ENCODE results near the gene GADD45G.

GADD45G gene

DNA sequence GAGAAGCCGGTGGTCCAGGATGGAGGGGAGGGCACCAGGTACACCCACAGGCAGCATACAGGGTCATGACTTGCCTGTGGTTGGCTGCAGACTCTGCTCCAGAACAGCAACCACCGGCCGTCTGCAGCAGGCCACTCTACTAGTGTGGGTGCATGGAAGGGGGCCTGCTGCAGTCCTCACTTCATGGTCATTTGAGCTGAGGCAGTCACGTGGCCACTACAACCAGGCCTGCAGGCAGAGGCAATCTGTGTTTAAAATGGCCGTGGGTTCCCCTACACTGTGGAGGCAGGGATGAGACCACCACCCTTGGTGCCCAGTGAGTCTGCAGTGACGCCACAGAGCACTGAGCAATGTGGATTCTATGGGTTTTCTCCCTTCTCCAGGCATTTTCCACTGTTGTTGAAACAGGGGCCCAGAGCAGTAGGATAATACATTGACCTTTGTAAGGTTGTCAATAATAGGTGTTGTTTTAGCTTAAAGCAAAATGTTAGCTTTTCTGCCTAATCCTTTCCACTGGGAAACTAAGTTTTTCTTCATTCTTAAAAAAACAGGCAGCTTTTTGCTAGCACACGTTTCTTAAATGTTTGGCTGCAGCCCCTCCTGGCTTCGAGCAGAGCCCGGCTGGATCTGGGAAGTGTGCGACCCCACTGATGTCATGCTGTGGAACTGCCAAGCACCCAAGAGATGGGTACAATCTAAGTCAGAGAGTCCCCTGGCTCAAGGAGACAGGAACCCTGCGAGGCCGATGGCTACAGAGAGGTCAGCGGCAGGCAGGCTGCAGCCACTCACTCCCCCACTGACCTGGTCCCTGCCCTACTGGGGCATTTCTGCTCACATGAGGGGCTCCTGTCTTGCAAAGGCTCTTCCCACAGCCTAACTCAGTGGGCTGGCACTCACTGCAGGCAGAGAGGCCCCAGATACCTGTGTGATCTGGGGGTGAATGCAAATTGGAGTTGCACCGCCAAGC, 21.2 kb downstream of the GADD45G start:
- ATAC-seq (replicated peaks) (no peak), DNase-seq (no peak)
- no peak overlapping the region for H3K4me3 Mint-ChIP-seq
- peaks cover 5 to 12% of the 10 kb centered on the region in 2 donors for H3K27me3 Mint-ChIP-seq
- peaks cover 5 to 14% of the 10 kb centered on the region in 2 donors for H3K4me1 Mint-ChIP-seq
- H3K27ac Mint-ChIP-seq: no peak overlapping the region
- H3K9me3 Mint-ChIP-seq: no peaks in the 10 kb centered on the region
- no peaks in the 10 kb centered on the region for H3K36me3 Mint-ChIP-seq

DNA sequence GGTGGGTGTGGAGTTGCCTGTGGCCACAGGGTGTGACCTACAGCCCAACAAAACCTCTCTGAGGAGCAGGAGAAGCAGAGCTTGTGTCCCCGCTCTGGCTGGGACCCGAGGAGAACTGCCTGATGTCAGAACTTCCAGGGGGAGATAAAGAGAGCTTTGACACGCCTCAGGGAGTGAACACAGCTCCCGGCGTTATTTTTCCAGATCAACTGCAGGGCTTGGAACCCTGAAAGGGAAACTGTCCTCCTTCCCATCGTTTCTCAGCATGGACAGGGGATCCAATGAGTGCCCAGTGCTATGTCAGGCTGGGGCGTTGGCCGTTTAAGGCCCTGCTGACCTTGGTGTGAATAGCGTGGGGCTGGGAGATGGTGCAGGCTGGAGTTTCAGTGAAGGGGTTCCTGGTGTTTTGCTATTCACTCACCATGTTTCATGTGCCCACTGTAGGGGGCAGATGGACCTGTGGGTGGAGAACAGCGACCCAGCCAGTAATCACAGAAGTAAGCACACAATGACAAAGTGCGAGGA, 22.0 kb downstream of the GADD45G start:
- Mint-ChIP-seq H3K27me3 (peaks cover 5 to 12% of the 10 kb centered on the region in 2 donors), H3K36me3 (no peaks in the 10 kb centered on the region), H3K4me3 (no peak overlapping the region), H3K9me3 (no peaks in the 10 kb centered on the region), H3K27ac (no peak overlapping the region), H3K4me1 (peaks cover 5 to 14% of the 10 kb centered on the region in 2 donors)
- DNase-seq: no peak
- ATAC-seq (replicated peaks): no peak

DNA sequence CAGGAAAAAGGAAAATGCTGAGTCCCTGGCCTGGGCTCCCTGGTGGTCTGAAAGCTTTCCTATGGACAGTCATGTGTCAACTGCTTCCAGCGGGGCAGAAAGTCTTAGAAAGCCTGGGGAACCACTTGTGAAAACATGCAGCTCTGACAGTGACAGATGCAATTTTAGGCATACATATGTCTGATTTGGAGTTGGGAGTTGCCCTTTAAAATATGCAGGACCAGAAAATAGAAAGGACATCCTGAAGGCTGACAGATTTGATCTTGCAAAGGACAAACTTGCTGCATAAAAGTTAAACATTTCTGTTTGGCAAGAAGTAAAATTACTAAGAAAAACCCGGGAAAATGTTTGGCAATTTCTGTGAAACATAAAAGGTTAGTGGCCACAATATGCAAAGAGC, 23.8 kb downstream of the GADD45G start:
- no peaks in the 10 kb centered on the region for H3K36me3 Mint-ChIP-seq
- H3K27me3 Mint-ChIP-seq: peaks cover 5 to 12% of the 10 kb centered on the region in 2 donors
- no peak for DNase-seq
- no peak overlapping the region for H3K27ac Mint-ChIP-seq
- no peak overlapping the region for H3K4me3 Mint-ChIP-seq
- peaks cover 4 to 8% of the 10 kb centered on the region in 2 donors for H3K4me1 Mint-ChIP-seq
- ATAC-seq (replicated peaks): no peak
- H3K9me3 Mint-ChIP-seq: no peaks in the 10 kb centered on the region

DNA sequence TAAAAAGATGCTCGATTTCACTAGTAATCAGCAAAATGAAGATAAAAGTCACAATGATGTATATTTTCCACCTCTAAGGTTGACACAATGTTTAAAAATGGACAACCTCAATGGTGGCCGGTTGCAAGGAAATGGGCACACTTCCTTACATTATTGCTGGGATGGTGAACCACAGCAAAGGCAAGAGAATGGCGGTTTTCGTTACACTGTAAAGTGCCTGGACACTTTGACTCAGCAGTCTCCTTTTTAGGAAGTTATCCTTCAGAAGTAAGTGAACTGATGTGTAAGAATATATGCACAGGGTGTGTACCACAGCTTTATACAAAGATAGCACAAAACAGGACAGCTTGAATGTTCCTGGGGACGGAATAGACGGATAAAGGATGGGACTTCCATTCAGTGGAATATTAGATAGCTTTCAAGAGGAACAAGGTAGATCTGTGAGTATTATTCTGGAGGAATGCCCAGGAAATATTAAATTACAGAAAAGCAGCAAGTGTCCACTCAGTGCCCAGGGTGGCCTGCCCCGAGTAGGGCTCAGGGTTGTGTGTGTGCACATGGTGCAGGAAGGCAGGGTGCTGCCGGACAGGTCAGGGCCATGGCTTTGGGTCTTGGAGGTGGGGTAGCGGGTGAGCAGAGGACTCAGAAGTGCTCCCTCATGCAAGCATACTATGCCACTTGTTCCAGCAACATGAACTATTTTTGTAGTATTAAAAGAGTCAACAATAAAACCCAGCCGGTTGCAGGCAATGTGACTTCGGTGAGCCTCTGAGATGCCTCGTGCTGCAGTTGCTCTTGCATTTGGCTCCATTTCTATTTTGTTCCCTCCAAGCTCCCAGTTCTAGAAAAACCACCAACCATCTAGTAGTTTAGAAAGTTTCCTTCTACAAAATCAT, 24.5 kb downstream of the GADD45G start:
- ATAC-seq (replicated peaks) (no peak), DNase-seq (no peak)
- Mint-ChIP-seq H3K27me3 (peaks cover 7 to 8% of the 10 kb centered on the region in 2 donors), H3K4me1 (peaks cover 0 to under 1% of the 10 kb centered on the region in 2 donors), H3K4me3 (no peak overlapping the region), H3K27ac (no peak overlapping the region), H3K9me3 (no peaks in the 10 kb centered on the region), H3K36me3 (no peaks in the 10 kb centered on the region)

DNA sequence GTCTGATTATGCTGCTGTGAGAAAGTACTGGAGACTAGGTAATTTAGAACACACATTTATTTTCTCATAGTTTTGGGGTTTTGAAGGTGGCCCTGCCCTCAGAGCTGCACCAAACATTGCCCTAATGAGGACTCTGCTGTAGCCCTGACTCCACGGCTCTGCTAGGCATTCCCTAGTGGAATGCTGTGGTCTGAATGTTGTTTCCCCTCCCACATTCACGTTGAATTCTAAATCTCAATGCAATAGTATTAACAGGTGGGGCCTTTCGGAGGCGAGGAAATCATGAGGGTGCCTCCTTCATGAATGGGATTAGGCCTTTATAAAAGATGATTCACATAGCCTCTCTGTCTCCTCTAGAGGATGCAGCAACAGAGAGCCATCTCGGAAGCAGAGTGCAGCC, 25.7 kb downstream of the GADD45G start:
- Mint-ChIP-seq H3K27me3 (peaks cover 7 to 8% of the 10 kb centered on the region in 2 donors), H3K9me3 (no peaks in the 10 kb centered on the region), H3K27ac (no peak overlapping the region), H3K36me3 (no peaks in the 10 kb centered on the region), H3K4me3 (no peak overlapping the region), H3K4me1 (no peaks in the 10 kb centered on the region)
- ATAC-seq (replicated peaks) (no peak), DNase-seq (no peak)

DNA sequence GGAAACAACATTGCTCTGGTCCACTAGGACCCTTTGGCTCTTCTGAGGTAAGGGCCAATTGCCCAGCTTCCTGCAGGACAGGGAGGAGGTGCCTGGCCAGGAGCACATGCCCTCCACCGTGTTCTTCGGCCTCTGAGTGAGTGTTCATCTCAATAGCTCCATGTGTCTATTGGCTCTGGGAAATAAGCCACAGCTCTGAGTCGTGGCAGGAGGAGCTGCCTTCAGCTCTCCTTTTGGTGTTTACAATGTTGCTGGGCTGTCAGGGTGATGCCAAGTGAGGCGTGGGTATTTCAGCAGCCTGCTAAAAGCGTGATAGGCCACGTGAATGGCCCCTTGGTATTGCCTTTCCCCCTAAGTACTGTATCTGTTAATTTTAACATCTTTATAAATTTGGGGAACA, 26.6 kb downstream of the GADD45G start:
- DNase-seq (no peak), ATAC-seq (replicated peaks) (no peak)
- no peak overlapping the region for H3K4me3 Mint-ChIP-seq
- no peak overlapping the region for H3K27ac Mint-ChIP-seq
- peaks cover 7 to 8% of the 10 kb centered on the region in 2 donors for H3K27me3 Mint-ChIP-seq
- H3K4me1 Mint-ChIP-seq: no peaks in the 10 kb centered on the region
- no peaks in the 10 kb centered on the region for H3K9me3 Mint-ChIP-seq
- no peaks in the 10 kb centered on the region for H3K36me3 Mint-ChIP-seq

DNA sequence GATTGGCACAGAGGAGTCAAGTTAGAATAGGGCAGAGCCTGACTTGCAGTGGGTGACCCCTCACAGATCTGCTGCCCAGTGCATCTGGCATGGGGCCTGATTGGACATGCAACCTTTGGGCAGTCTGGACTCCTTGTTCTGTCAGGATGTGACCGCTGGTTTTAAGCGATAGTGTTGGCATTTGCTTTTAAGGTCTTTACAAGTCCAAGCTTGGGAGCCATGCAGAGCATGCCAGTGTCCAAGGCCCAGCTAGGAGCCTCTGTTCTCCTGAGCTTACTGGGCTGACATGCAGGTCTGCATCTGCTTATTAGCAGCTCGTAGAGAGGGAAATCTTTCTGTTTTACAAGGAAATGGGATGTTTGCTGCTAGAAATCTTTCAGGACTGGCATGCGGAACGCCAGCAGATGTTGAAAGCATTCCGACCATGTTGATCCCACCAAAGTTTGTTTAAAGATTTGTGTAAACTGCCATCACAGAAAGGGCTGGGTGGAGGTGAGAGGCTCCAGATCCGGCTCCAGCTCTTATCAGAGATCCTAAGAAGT, 27.5 kb downstream of the GADD45G start:
- Mint-ChIP-seq H3K4me1 (no peaks in the 10 kb centered on the region), H3K27ac (no peak overlapping the region), H3K9me3 (no peaks in the 10 kb centered on the region), H3K36me3 (no peaks in the 10 kb centered on the region), H3K4me3 (no peak overlapping the region), H3K27me3 (peaks cover 0 to 3% of the 10 kb centered on the region in 2 donors)
- no peak for DNase-seq
- no peak for ATAC-seq (replicated peaks)

DNA sequence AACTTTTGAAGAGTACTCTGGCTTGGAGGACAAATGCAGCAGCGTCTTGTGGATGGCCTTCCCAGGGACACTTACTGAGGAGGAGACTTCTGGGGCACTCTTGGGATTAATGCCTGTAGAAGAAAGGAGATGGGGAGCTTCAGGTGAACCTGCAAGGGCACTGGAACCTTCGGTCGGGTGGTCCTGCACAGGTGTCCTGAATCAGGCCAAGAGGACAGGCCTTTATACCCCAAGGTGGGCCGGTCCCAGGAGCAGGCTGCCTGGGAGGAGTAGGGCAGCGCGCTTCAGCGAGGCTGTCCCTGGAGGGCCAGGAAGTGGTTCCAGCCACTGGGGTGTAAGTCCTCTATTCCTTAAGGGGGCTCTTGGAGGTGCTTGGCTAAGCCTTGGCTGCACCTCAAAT, 27.9 kb downstream of the GADD45G start:
- no peak for DNase-seq
- no peak for ATAC-seq (replicated peaks)
- Mint-ChIP-seq H3K4me1 (no peaks in the 10 kb centered on the region), H3K4me3 (no peak overlapping the region), H3K36me3 (no peaks in the 10 kb centered on the region), H3K27me3 (peaks cover 0 to 3% of the 10 kb centered on the region in 2 donors), H3K27ac (no peak overlapping the region), H3K9me3 (no peaks in the 10 kb centered on the region)

DNA sequence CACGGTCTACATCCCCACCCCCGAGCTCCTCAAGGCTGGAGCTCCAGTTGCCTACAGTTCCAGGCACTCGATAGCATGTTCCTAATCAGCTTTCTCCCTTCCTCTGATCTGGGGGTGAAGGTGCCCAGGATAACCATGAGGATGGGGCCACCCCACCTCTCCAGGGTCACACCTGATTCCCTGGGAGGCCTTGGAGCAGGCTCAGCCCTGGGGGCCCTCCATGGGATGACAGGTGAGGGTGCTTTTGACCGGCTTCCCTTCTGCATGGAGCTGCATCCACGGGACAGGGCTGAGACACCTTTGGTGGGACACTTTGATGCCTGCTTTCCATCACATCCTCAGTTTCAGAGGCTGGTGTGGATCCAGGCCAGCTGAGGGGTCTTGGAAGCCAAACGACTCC, 28.6 kb downstream of the GADD45G start:
- Mint-ChIP-seq H3K27me3 (peaks cover 0 to 3% of the 10 kb centered on the region in 2 donors), H3K36me3 (no peaks in the 10 kb centered on the region), H3K9me3 (no peaks in the 10 kb centered on the region), H3K4me3 (no peak overlapping the region), H3K27ac (no peak overlapping the region), H3K4me1 (no peaks in the 10 kb centered on the region)
- DNase-seq: no peak
- ATAC-seq (replicated peaks): no peak

DNA sequence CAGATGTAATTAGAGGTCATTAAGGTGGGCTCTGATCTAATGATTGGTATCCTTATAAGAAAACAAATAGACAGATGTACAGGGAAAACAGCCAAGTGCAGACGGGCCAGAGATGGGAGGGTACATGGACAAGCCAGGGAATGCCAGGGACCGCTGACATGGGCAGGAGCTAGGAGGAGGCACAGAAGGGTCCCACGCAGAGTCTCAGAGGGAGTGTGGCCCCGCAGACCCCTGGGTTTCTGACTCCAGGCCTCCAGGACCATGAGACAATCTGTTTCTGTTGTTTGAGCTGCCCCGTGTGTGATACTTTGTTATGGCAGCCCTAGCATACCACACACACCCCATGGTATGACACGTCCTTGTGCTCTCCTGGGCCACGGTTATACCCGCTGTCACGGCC, 29.1 kb downstream of the GADD45G start:
- H3K27ac Mint-ChIP-seq: no peak overlapping the region
- H3K4me1 Mint-ChIP-seq: no peaks in the 10 kb centered on the region
- H3K27me3 Mint-ChIP-seq: peaks cover 0 to 3% of the 10 kb centered on the region in 2 donors
- no peaks in the 10 kb centered on the region for H3K9me3 Mint-ChIP-seq
- H3K4me3 Mint-ChIP-seq: no peak overlapping the region
- ATAC-seq (replicated peaks) (no peak), DNase-seq (no peak)
- no peaks in the 10 kb centered on the region for H3K36me3 Mint-ChIP-seq

DNA sequence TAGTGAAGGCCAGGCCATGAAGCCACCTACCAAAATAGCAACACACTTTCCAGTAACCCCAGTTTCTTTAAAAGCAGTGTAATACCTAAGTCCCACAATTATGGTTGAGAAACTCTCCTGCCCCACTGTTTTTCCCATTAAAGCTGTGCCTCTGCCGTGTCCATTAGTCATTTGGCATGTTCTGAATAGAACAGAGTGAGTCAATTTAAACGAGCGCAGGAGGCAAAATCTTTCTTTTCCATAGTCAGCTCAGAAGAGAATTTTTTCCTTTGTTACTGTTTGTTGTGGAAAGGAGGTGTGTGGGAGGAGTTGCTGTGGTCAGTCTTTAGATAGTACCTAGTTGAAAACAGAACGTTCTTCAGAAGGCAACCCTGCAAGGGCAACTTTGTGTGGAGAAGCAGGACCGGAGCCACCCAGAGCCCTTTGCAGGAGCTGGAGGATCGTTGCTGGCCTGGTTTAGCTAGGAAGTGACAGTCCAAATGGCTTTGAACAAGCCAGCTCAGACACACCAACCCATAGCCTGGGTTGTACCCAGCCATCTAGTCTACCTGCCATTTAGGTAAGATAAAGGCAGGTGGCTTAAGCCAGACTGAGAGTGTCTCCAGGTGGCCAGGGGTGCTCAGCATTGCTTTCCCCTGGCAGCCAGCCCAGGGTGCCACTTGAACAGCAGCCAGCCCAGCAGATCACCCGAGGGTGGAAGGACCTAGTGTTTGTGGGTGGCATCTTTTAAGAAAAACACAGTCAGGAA, 30.4 kb downstream of the GADD45G start:
- Mint-ChIP-seq H3K36me3 (no peaks in the 10 kb centered on the region), H3K4me1 (no peaks in the 10 kb centered on the region), H3K27ac (no peak overlapping the region), H3K27me3 (peaks cover 0 to 3% of the 10 kb centered on the region in 2 donors), H3K9me3 (no peaks in the 10 kb centered on the region), H3K4me3 (no peak overlapping the region)
- DNase-seq (no peak), ATAC-seq (replicated peaks) (no peak)

DNA sequence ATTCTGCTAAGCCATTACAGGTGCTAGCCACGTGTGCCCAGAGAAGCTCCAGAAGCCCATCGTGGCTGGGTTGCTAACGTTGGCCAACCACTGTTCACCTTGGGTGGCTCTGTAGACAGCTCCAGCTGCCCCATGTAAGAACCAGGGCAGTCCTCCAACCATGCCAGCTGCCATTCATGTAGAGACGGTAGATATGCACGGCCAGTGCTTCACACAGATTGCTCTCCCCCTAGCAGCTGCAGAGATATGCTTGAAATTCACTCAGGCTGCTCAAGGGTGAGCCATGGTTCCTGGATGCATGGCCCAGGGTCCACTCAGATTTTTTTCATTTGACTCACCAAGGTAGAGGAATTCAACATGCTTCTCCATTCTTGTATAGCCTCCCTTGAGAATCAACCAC, 31.0 kb downstream of the GADD45G start:
- no peaks in the 10 kb centered on the region for H3K9me3 Mint-ChIP-seq

DNA sequence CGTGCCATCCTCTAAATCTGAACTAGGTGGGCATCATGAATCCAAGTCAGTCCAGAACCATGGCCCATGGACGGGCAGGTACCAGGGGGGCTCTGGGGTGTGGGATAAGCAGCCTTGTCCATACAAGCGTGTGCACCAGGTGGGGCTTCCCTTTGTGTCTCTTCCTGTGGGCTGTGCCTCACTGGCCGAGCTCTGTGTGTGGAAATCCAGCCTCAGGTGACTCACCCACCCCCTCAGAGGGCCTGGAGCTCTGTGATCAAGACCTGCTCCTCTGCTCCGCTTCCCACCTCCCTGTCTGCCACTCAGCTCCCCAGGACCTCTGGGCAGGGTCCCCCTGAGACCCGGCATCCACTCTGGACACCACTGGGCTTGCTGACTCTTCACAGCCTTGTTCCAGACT, 33.0 kb downstream of the GADD45G start:
- Mint-ChIP-seq H3K9me3 (no peaks in the 10 kb centered on the region), H3K27ac (no peak overlapping the region), H3K4me1 (no peaks in the 10 kb centered on the region), H3K36me3 (no peaks in the 10 kb centered on the region), H3K27me3 (peaks cover 0 to 3% of the 10 kb centered on the region in 2 donors), H3K4me3 (no peak overlapping the region)
- ATAC-seq (replicated peaks) (no peak), DNase-seq (no peak)

More for the DNA sequence above, 31.0 kb downstream of the GADD45G start:
- Mint-ChIP-seq H3K4me3 (no peak overlapping the region), H3K4me1 (no peaks in the 10 kb centered on the region), H3K27ac (no peak overlapping the region), H3K27me3 (peaks cover 0 to 3% of the 10 kb centered on the region in 2 donors), H3K36me3 (no peaks in the 10 kb centered on the region)
- ATAC-seq (replicated peaks): no peak
- DNase-seq: no peak
